Endothelial cell of umbilical vein (primary cell): ENCODE data around the gene CEP78.
"Not testable (repeated sequence)": the region's sequence is repeated elsewhere in the genome, so short reads cannot be mapped to it uniquely, and the experiment has no call there.

ENCODE experiments used
- EZH2 ChIP-seq: IDR thresholded peaks from 2 replicates; pipeline ENCODE4 v1.6.1; 2012; ENCODE audit warnings: borderline replicate concordance, low read depth, mild to moderate bottlenecking, moderate library complexity, low read length, inconsistent platforms; ENCODE audit not compliant: severe bottlenecking
- FOS ChIP-seq: IDR thresholded peaks from 2 replicates; pipeline ENCODE4 v1.6.1; 2011; ENCODE audit warnings: mild to moderate bottlenecking, low read length, moderate library complexity, borderline replicate concordance; ENCODE audit not compliant: insufficient read depth
- MYC ChIP-seq: IDR thresholded peaks from one replicate; pipeline ENCODE4 v1.6.1; 2011; ENCODE audit warnings: mild to moderate bottlenecking, low read depth, low read length
- POLR2A ChIP-seq: IDR thresholded peaks from 2 replicates; pipeline ENCODE4 v1.6.1; 2012; ENCODE audit warnings: low read depth, mild to moderate bottlenecking, control low read depth, low read length
- POLR2AphosphoS5 ChIP-seq: IDR thresholded peaks from 2 replicates; pipeline ENCODE4 v1.6.1; 2012; ENCODE audit warnings: low read depth, mild to moderate bottlenecking, control low read depth, low read length, moderate library complexity; ENCODE audit not compliant: insufficient read depth
- TF ChIP-seq, protein P1 (sequence below), 2 donors: IDR thresholded peaks; 1 replicate in 1 of 2; 2 replicates in 1 of 2; pipeline ENCODE4 v1.5.1; 2011; ENCODE audit warnings: low read length in 2 of 2, mild to moderate bottlenecking in 2 of 2, moderate library complexity in 2 of 2, control low read depth in 1 of 2, inconsistent platforms in 1 of 2, low read depth in 1 of 2; ENCODE audit not compliant: insufficient read depth in 1 of 2; ENCODE audit errors: extremely low read depth in 1 of 2
- TF ChIP-seq, protein P2 (sequence below): IDR thresholded peaks from 2 replicates; pipeline ENCODE4 v1.6.1; 2011; ENCODE audit not compliant: insufficient read depth, insufficient read length

DNA sequence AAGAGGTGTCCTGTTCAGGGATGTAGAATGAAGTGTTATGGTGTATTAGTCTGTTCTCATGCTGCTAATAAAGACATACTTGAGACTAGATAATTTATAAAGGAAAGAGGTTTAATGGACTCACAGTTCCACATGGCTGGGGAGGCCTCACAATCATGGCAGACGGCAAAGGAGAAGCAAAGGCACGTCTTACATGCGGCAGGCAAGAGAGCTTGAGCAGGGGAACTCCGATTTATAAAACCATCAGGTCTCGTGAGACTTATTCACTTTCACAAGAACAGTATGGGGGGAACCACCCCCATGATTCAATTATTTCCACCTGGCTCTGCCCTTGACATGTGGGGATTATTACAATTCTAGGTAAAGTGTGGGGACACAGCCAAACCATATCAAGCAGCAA is 3.4 kb upstream of the CEP78 start:
- TF ChIP-seq, protein P1, sequence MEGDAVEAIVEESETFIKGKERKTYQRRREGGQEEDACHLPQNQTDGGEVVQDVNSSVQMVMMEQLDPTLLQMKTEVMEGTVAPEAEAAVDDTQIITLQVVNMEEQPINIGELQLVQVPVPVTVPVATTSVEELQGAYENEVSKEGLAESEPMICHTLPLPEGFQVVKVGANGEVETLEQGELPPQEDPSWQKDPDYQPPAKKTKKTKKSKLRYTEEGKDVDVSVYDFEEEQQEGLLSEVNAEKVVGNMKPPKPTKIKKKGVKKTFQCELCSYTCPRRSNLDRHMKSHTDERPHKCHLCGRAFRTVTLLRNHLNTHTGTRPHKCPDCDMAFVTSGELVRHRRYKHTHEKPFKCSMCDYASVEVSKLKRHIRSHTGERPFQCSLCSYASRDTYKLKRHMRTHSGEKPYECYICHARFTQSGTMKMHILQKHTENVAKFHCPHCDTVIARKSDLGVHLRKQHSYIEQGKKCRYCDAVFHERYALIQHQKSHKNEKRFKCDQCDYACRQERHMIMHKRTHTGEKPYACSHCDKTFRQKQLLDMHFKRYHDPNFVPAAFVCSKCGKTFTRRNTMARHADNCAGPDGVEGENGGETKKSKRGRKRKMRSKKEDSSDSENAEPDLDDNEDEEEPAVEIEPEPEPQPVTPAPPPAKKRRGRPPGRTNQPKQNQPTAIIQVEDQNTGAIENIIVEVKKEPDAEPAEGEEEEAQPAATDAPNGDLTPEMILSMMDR (IDR thresholded peaks at IDR 0.05; ENCODE audit: extremely low read depth in 1 of 2, insufficient read depth in 1 of 2, low read depth in 1 of 2, low read length in 2 of 2) = not testable (repeated sequence)
- TF ChIP-seq MYC, FOS, POLR2A, POLR2AphosphoS5, EZH2: not testable (repeated sequence)
- TF ChIP-seq, protein P2, sequence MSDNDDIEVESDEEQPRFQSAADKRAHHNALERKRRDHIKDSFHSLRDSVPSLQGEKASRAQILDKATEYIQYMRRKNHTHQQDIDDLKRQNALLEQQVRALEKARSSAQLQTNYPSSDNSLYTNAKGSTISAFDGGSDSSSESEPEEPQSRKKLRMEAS = not testable (repeated sequence)
